ENCODE measurements around the gene HBM. TPM values are rescaled to one million over a fixed set of nuclear protein-coding genes. Genes with fewer than 3 reads are reported as not detected.
"Not testable (repeated sequence)": the region's sequence is repeated elsewhere in the genome, so short reads cannot be mapped to it uniquely, and the experiment has no call there.

Gene HBM
- total RNA-seq, 6 experiments from 2014 or later = 1.1 to 8.4 (median 2.0) TPM; not detected in 2

- Histone ChIP-seq H3K27me3 (peaks cover 4 to 20% of the 10 kb centered on the region in 2 donors), H3K27ac (no peak overlapping the region), H3K4me3 (no peak overlapping the region), H3K9me3 (no peaks in the 10 kb centered on the region), H3K4me1 (peaks cover 0 to 4% (median 0%) of the 10 kb centered on the region in 4 donors), H3K36me3 (no peaks in the 10 kb centered on the region)
- TF ChIP-seq POLR2A (IDR thresholded peaks at IDR 0.05) (no peak), CTCF (IDR thresholded peaks at IDR 0.05) (no peak)
- ATAC-seq (peak in 1 of 4 donors; percentile 6), DNase-seq (no peak)
- WGBS (ENCODE audit: insufficient coverage, low coverage, low lambda C conversion rate, missing lambda C conversion rate) = 19% methylated on average over 8 of the region's 8 CpGs
- intact Hi-C loops (cut with DNase I) = no loop called here
These were observed 9.5 kb downstream of the HBM start for GRCh38 chr16:175011-175949.

DNA sequence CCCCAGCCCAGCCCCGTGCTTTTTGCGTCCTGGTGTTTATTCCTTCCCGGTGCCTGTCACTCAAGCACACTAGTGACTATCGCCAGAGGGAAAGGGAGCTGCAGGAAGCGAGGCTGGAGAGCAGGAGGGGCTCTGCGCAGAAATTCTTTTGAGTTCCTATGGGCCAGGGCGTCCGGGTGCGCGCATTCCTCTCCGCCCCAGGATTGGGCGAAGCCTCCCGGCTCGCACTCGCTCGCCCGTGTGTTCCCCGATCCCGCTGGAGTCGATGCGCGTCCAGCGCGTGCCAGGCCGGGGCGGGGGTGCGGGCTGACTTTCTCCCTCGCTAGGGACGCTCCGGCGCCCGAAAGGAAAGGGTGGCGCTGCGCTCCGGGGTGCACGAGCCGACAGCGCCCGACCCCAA, 10.2 kb downstream of the HBM start:
- DNase-seq; H3K9me3 ChIP-seq; intact Hi-C loops (cut with DNase I); ATAC-seq; H3K27ac ChIP-seq; H3K4me3 ChIP-seq; H3K36me3 ChIP-seq; H3K4me1 ChIP-seq: not testable (repeated sequence)
- H3K27me3 ChIP-seq = peaks cover 4 to 16% of the 10 kb centered on the region in 2 donors
- WGBS (ENCODE audit: insufficient coverage, low coverage, low lambda C conversion rate, missing lambda C conversion rate) = no CpG with 5 or more reads among the region's 39 CpGs

DNA sequence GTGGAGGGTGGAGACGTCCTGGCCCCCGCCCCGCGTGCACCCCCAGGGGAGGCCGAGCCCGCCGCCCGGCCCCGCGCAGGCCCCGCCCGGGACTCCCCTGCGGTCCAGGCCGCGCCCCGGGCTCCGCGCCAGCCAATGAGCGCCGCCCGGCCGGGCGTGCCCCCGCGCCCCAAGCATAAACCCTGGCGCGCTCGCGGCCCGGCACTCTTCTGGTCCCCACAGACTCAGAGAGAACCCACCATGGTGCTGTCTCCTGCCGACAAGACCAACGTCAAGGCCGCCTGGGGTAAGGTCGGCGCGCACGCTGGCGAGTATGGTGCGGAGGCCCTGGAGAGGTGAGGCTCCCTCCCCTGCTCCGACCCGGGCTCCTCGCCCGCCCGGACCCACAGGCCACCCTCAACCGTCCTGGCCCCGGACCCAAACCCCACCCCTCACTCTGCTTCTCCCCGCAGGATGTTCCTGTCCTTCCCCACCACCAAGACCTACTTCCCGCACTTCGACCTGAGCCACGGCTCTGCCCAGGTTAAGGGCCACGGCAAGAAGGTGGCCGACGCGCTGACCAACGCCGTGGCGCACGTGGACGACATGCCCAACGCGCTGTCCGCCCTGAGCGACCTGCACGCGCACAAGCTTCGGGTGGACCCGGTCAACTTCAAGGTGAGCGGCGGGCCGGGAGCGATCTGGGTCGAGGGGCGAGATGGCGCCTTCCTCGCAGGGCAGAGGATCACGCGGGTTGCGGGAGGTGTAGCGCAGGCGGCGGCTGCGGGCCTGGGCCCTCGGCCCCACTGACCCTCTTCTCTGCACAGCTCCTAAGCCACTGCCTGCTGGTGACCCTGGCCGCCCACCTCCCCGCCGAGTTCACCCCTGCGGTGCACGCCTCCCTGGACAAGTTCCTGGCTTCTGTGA, 11.0 kb downstream of the HBM start, which contains the start of gene HBA1:
HBA1 (plus strand) TSS at position 204 of the 906 bp plus-strand sequence; CDS start at position 241, 37 bp downstream.
- H3K36me3 ChIP-seq; H3K9me3 ChIP-seq; ATAC-seq; intact Hi-C loops (cut with DNase I); H3K4me3 ChIP-seq; H3K27ac ChIP-seq; DNase-seq: not testable (repeated sequence)
- WGBS (ENCODE audit: insufficient coverage, low coverage, low lambda C conversion rate, missing lambda C conversion rate) = 0% methylated on average over 10 of the region's 88 CpGs
- Histone ChIP-seq H3K4me1 (peaks cover 0 to 16% (median 4%) of the 10 kb centered on the region in 4 donors), H3K27me3 (peaks cover 0 to 16% of the 10 kb centered on the region in 2 donors)

DNA sequence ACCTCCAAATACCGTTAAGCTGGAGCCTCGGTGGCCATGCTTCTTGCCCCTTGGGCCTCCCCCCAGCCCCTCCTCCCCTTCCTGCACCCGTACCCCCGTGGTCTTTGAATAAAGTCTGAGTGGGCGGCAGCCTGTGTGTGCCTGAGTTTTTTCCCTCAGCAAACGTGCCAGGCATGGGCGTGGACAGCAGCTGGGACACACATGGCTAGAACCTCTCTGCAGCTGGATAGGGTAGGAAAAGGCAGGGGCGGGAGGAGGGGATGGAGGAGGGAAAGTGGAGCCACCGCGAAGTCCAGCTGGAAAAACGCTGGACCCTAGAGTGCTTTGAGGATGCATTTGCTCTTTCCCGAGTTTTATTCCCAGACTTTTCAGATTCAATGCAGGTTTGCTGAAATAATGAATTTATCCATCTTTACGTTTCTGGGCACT, 11.6 kb downstream of the HBM start:
- Histone ChIP-seq H3K27me3 (peaks cover 0 to 16% of the 10 kb centered on the region in 2 donors), H3K36me3 (no peaks in the 10 kb centered on the region), H3K4me3 (no peak overlapping the region), H3K27ac (no peak overlapping the region), H3K4me1 (peaks cover 0 to 16% (median 4%) of the 10 kb centered on the region in 4 donors), H3K9me3 (no peaks in the 10 kb centered on the region)
- intact Hi-C loops (cut with DNase I) = no loop called here
- DNase-seq (no peak), ATAC-seq (no peak)
- 5% methylated on average over 8 of the region's 13 CpGs for WGBS (ENCODE audit: insufficient coverage, low coverage, low lambda C conversion rate, missing lambda C conversion rate)
- TF ChIP-seq CTCF (IDR thresholded peaks at IDR 0.05) = no peak
- no peak for TF ChIP-seq POLR2A (IDR thresholded peaks at IDR 0.05)

DNA sequence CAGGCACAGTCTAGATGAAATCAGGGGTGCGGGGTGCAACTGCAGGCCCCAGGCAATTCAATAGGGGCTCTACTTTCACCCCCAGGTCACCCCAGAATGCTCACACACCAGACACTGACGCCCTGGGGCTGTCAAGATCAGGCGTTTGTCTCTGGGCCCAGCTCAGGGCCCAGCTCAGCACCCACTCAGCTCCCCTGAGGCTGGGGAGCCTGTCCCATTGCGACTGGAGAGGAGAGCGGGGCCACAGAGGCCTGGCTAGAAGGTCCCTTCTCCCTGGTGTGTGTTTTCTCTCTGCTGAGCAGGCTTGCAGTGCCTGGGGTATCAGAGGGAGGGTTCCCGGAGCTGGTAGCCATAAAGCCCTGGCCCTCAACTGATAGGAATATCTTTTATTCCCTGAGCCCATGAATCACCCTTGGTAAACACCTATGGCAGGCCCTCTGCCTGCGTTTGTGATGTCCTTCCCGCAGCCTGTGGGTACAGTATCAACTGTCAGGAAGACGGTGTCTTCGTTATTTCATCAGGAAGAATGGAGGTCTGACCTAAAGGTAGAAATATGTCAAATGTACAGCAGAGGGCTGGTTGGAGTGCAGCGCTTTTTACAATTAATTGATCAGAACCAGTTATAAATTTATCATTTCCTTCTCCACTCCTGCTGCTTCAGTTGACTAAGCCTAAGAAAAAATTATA, 12.3 kb downstream of the HBM start:
- no peaks in the 10 kb centered on the region for H3K9me3 ChIP-seq
- ATAC-seq (no peak), DNase-seq (no peak)
- H3K4me1 ChIP-seq = peaks cover 0 to 16% (median 4%) of the 10 kb centered on the region in 4 donors
- TF ChIP-seq CTCF (IDR thresholded peaks at IDR 0.05) (no peak), POLR2A (IDR thresholded peaks at IDR 0.05) (no peak)
- H3K36me3 ChIP-seq = no peaks in the 10 kb centered on the region
- 59% methylated on average over 5 of the region's 11 CpGs for WGBS (ENCODE audit: insufficient coverage, low coverage, low lambda C conversion rate, missing lambda C conversion rate)
- intact Hi-C loops (cut with DNase I) = no loop called here
- peaks cover 0 to 16% of the 10 kb centered on the region in 2 donors for H3K27me3 ChIP-seq
- H3K4me3 ChIP-seq = no peak overlapping the region
- H3K27ac ChIP-seq = no peak overlapping the region
